Measurements from ENCODE around the gene NFAT5. TPM values are rescaled to one million over a fixed set of nuclear protein-coding genes. Genes with fewer than 3 reads are reported as not detected.

The NFAT5 gene
- total and polyA plus RNA-seq, 2 donors (not counting 3 experiments of a cell fraction or from before 2014, with no cell fraction given): 17.2 to 49.5 TPM

DNA sequence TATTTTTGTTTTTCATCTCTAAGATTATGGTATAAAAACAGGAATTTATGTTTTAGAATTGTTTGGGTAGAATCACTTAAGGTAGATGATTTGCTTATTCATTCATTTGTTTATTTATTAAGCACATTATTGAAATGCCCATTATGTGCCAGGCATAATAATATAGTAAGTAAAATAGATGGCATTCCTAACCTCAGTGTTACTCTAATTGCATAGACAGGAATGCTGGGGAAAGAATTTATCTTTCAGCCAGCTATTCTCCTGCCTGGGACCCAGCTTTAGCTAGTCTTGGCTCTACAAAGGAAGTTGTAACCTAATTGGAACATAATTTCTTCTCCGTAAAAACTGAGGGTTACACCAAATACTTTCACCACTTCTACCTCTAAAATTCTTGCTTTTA is 44.6 kb downstream of the NFAT5 start:
- Histone ChIP-seq H3K4me1 (ENCODE audit: control insufficient read depth, extremely low read depth, insufficient read depth, low read length) (no peaks in the 10 kb centered on the region), H3K4me2 (ENCODE audit: insufficient read depth, low read length) (no peak overlapping the region), H3K79me2 (ENCODE audit: control insufficient read depth, insufficient read depth, low read length) (peaks cover 73% of the 10 kb centered on the region), H3K36me3 (ENCODE audit: control insufficient read depth in 2 of 2, extremely low read depth in 1 of 2, insufficient read depth in 2 of 2, low read length in 2 of 2) (no peaks in the 10 kb centered on the region), H3K9ac (replicated peaks; ENCODE audit: extremely low read depth, insufficient read depth, low read length) (no peak overlapping the region), H2AFZ (ENCODE audit: low read depth, low read length) (no peak overlapping the region), H3K27me3 (ENCODE audit: control insufficient read depth in 2 of 2, insufficient read depth in 2 of 2, low read length in 2 of 2) (no peaks in the 10 kb centered on the region), H3K9me1 (replicated peaks; ENCODE audit: control insufficient read depth, extremely low read depth, insufficient read depth, low read length) (peaks cover 4% of the 10 kb centered on the region), H4K20me1 (replicated peaks; ENCODE audit: control insufficient read depth, extremely low read depth, insufficient read depth, low read length) (peaks cover 6% of the 10 kb centered on the region), H3K9me3 (replicated peaks; ENCODE audit: control insufficient read depth, insufficient read depth, low read length) (no peaks in the 10 kb centered on the region), H3K4me3 (replicated peaks in 1 of 3; ENCODE audit: insufficient read depth in 1 of 3, low read depth in 1 of 3, low read length in 3 of 3) (no peak overlapping the region), H3K27ac (ENCODE audit: insufficient read depth, low read depth, low read length) (no peak overlapping the region)
- no peak for FAIRE-seq
- POLR2A ChIA-PET: interaction anchor here (0.6 kb wide), 1 partner anchor 8 kb away, joined by 4 read pairs; no protein-coding TSS in a partner anchor
- intact Hi-C loops (cut with micrococcal nuclease) (no loop called here), dilution Hi-C loops (cut with MboI; ENCODE audit: extremely low pct_ligation_motif_present, low sequenced_read_pairs) (no loop called here)
- no peak for DNase-seq (ENCODE audit: low read depth, low spot score)
- TF ChIP-seq MAX (IDR thresholded peaks at IDR 0.05; ENCODE audit: insufficient read depth, insufficient read length) (no peak), MYC (IDR thresholded peaks at IDR 0.05; ENCODE audit: low read depth, low read length) (no peak), POLR2AphosphoS5 (IDR thresholded peaks at IDR 0.05; ENCODE audit: insufficient read depth, low read depth, low read length) (no peak), FOS (IDR thresholded peaks at IDR 0.05; ENCODE audit: borderline replicate concordance, insufficient read depth, low read length) (no peak), EZH2 (IDR thresholded peaks at IDR 0.05; ENCODE audit: borderline replicate concordance, low read depth, low read length, severe bottlenecking) (no peak), JUN (IDR thresholded peaks at IDR 0.05; ENCODE audit: borderline replicate concordance, insufficient read depth, insufficient read length, low read depth) (no peak), GATA2 (IDR thresholded peaks at IDR 0.05; ENCODE audit: insufficient read depth, insufficient read length, low read depth, low read length) (no peak), POLR2A (IDR thresholded peaks at IDR 0.05; ENCODE audit: low read depth, low read length) (no peak)
- TF ChIP-seq, protein P1, sequence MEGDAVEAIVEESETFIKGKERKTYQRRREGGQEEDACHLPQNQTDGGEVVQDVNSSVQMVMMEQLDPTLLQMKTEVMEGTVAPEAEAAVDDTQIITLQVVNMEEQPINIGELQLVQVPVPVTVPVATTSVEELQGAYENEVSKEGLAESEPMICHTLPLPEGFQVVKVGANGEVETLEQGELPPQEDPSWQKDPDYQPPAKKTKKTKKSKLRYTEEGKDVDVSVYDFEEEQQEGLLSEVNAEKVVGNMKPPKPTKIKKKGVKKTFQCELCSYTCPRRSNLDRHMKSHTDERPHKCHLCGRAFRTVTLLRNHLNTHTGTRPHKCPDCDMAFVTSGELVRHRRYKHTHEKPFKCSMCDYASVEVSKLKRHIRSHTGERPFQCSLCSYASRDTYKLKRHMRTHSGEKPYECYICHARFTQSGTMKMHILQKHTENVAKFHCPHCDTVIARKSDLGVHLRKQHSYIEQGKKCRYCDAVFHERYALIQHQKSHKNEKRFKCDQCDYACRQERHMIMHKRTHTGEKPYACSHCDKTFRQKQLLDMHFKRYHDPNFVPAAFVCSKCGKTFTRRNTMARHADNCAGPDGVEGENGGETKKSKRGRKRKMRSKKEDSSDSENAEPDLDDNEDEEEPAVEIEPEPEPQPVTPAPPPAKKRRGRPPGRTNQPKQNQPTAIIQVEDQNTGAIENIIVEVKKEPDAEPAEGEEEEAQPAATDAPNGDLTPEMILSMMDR (IDR thresholded peaks at IDR 0.05; ENCODE audit: extremely low read depth in 1 of 2, insufficient read depth in 1 of 2, low read depth in 1 of 2, low read length in 2 of 2): no peak
- CTCF ChIA-PET: interaction anchor here (0.7 to 1.3 kb wide), 3 partner anchors 9 to 214 kb away, joined by 3 to 4 read pairs (median 3); no protein-coding TSS in a partner anchor
- no TSS peak for BruUV-seq (replicated peaks)

Measured in endothelial cell of umbilical vein (primary cell).